GM23338 (cell line): ENCODE results near the gene NWD2. TPM values are rescaled to one million over a fixed set of nuclear protein-coding genes. Genes with fewer than 3 reads are reported as not detected.

Experiments used
- ATAC-seq: fragments of 200-7000 bp; cut with Tn5 transposase; 3 replicates; pipeline ENCODE4 v1.9.1; 2020
- DNase-seq: peaks from one replicate; pipeline ENCODE4 v3.0.0-alpha.2; 2015; ENCODE audit warnings: low spot score
- H2AFZ ChIP-seq: fragments of 200-600 bp; sonication (generic); 2 replicates; pipeline ENCODE4 v1.8.0; 2016; ENCODE audit warnings: antibody characterized with exemption, mild to moderate bottlenecking, moderate library complexity
- H3F3A ChIP-seq: fragments of 200-600 bp; sonication (generic); replicated peaks from 2 replicates; pipeline ENCODE4 v1.8.0; 2017; ENCODE audit warnings: antibody characterized with exemption, mixed run types, low read depth
- H3K27ac ChIP-seq: fragments of 200-600 bp; sonication (generic); 2 replicates; pipeline ENCODE4 v1.6.1; 2016; ENCODE audit warnings: low read depth
- H3K27me3 ChIP-seq: fragments of 200-600 bp; sonication (generic); 2 replicates; pipeline ENCODE4 v1.8.0; 2016; ENCODE audit warnings: mild to moderate bottlenecking, mixed run types, moderate library complexity; ENCODE audit not compliant: insufficient read depth
- H3K36me3 ChIP-seq: fragments of 200-600 bp; sonication (generic); 2 replicates; pipeline ENCODE4 v1.8.0; 2016; ENCODE audit warnings: mild to moderate bottlenecking; ENCODE audit not compliant: insufficient read depth
- H3K4me1 ChIP-seq: fragments of 200-600 bp; sonication (generic); 2 replicates; pipeline ENCODE4 v1.8.0; 2016; ENCODE audit warnings: mild to moderate bottlenecking, moderate library complexity; ENCODE audit not compliant: insufficient read depth
- H3K4me2 ChIP-seq: fragments of 200-600 bp; sonication (generic); 2 replicates; pipeline ENCODE4 v1.7.1; 2017; ENCODE audit warnings: mixed run types
- H3K4me3 ChIP-seq: fragments of 200-600 bp; sonication (generic); 2 replicates; pipeline ENCODE4 v1.6.1; 2016; ENCODE audit warnings: mixed run types
- H3K79me2 ChIP-seq: fragments of 200-600 bp; sonication (generic); replicated peaks from 2 replicates; pipeline ENCODE4 v1.8.0; 2017; ENCODE audit warnings: mild to moderate bottlenecking; ENCODE audit not compliant: insufficient read depth
- H3K9me2 ChIP-seq: fragments of 200-600 bp; sonication (generic); 2 replicates; pipeline ENCODE4 v1.8.0; 2017; ENCODE audit not compliant: insufficient read depth
- H4K20me1 ChIP-seq: fragments of 200-600 bp; sonication (generic); replicated peaks from 2 replicates; pipeline ENCODE4 v1.8.0; 2017; ENCODE audit warnings: mild to moderate bottlenecking; ENCODE audit not compliant: insufficient read depth
- H3K27ac Mint-ChIP-seq: 2 replicates; pipeline ENCODE4 v1.8.0; 2020; ENCODE audit warnings: inconsistent platforms, mild to moderate bottlenecking, moderate library complexity, mixed read lengths
- H3K27me3 Mint-ChIP-seq: 3 replicates; pipeline ENCODE4 v1.8.0; 2022; ENCODE audit warnings: low read depth, mild to moderate bottlenecking, moderate library complexity, mixed read lengths, inconsistent platforms; ENCODE audit not compliant: insufficient read depth, poor library complexity
- H3K36me3 Mint-ChIP-seq: 3 replicates; pipeline ENCODE4 v1.8.0; 2021; ENCODE audit warnings: low read depth, mild to moderate bottlenecking, inconsistent platforms, moderate library complexity, mixed read lengths
- H3K4me1 Mint-ChIP-seq: 3 replicates; pipeline ENCODE4 v1.8.0; 2020; ENCODE audit warnings: mild to moderate bottlenecking, inconsistent platforms, mixed read lengths
- H3K4me3 Mint-ChIP-seq: 3 replicates; pipeline ENCODE4 v1.8.0; 2021; ENCODE audit warnings: moderate library complexity, mild to moderate bottlenecking, inconsistent platforms, mixed read lengths
- H3K9me3 Mint-ChIP-seq: 3 replicates; pipeline ENCODE4 v1.8.0; 2020; ENCODE audit warnings: moderate library complexity, mild to moderate bottlenecking, inconsistent platforms, mixed read lengths
- CREB1 ChIP-seq: fragments of 250-450 bp; sonication (Bioruptor Pico); IDR thresholded peaks from 2 replicates; pipeline ENCODE4 v1.5.0; 2020; ENCODE audit warnings: low read depth, mild to moderate bottlenecking, moderate library complexity
- CTCF ChIP-seq, 2 experiments: fragments of 200-600 bp in 1 of 2; sonication (generic) in 1 of 2; conservative IDR thresholded peaks; 2 replicates each; pipeline versions ENCODE4 v1.5.1 to v1.6.1; 2016 to 2017; ENCODE audit warnings: antibody characterized with exemption in 2 of 2, low read depth in 2 of 2, mild to moderate bottlenecking in 2 of 2, moderate library complexity in 1 of 2
- JUNB ChIP-seq: IDR thresholded peaks from one replicate; pipeline ENCODE4 v1.6.1; 2016; ENCODE audit warnings: antibody characterized with exemption; ENCODE audit not compliant: unreplicated experiment
- POLR2AphosphoS5 ChIP-seq: IDR thresholded peaks from 2 replicates; pipeline ENCODE4 v1.6.1; 2016; ENCODE audit warnings: antibody characterized with exemption, low read depth
- REST ChIP-seq: IDR thresholded peaks from one replicate; pipeline ENCODE4 v1.6.1; 2018; ENCODE audit warnings: antibody characterized with exemption; ENCODE audit not compliant: unreplicated experiment
- polyA plus RNA-seq: library from polyadenylated mRNA; unstranded; fragments of >200 nt; fragmentation: Nextera tagmentation; extraction: Ambion mirVana; gene quantifications from 2 replicates; pipeline ENCODE4 v1.2.1, GENCODE V29; 2016
- total RNA-seq: library from RNA; depleted of rRNA; stranded (reverse); fragments of >200 nt; shearing (Covaris generic); gene quantifications from 2 replicates; pipeline ENCODE4 v1.2.3, GENCODE V29; 2014

NWD2 gene
- total and polyA plus RNA-seq, 2 experiments from 2014 or later = 0.07 TPM; not detected in 1

- H3K27me3 Mint-ChIP-seq = peaks cover 2% of the 10 kb centered on the region
- H3K9me3 Mint-ChIP-seq = no peaks in the 10 kb centered on the region
Measured at GRCh38 chr4:37389366-37389765, 144.8 kb downstream of the NWD2 start.

More at GRCh38 chr4:37389366-37389765, 144.8 kb downstream of the NWD2 start:
- Histone ChIP-seq H4K20me1 (no peaks in the 10 kb centered on the region), H2AFZ (no peak overlapping the region), H3K4me1 (peaks cover 11% of the 10 kb centered on the region), H3K9me2 (no peaks in the 10 kb centered on the region), H3K79me2 (no peaks in the 10 kb centered on the region), H3K4me3 (no peak overlapping the region), H3K36me3 (no peaks in the 10 kb centered on the region), H3K4me2 (peak overlapping the region; percentile 9; the same call in 1 of the 2 replicates), H3K27ac (peak overlapping the region; percentile 55; the same call in 1 of the 2 replicates), H3K27me3 (no peaks in the 10 kb centered on the region), H3F3A (no peaks in the 10 kb centered on the region)
- Mint-ChIP-seq H3K4me3 (peak overlapping the region; percentile 25; the same call in 2 of the 3 replicates), H3K4me1 (peaks cover 15% of the 10 kb centered on the region; the same call in 2 of the 3 replicates), H3K36me3 (no peaks in the 10 kb centered on the region), H3K27ac (peak overlapping the region; percentile 64; the same call in 1 of the 2 replicates)
- peak; percentile 33 for DNase-seq
- TF ChIP-seq JUNB = no peak
- no peak for TF ChIP-seq POLR2AphosphoS5
- no peak for TF ChIP-seq CTCF (conservative IDR thresholded peaks at IDR 0.05; ENCODE audit: low read depth in 2 of 2)
- no peak for TF ChIP-seq REST
- TF ChIP-seq CREB1 (CRISPR knock-in tag) = no peak
- peak; percentile 62 for ATAC-seq
